IPS DF 19.7 (cell line): ENCODE data around the gene TMEM72.

Source experiments
- DNase-seq: peaks from one replicate; pipeline ENCODE4 v3.0.0-alpha.2; 2013; ENCODE audit warnings: low read depth, low spot score

Gene TMEM72

GRCh38 chr10:44955413-44956070 lies 44.4 kb downstream of the TMEM72 start:
- DNase-seq = no peak

- DNase-seq = no peak
These were observed 45.1 kb downstream of the TMEM72 start for GRCh38 chr10:44956226-44956625.

GRCh38 chr10:44956717-44957706 lies 45.9 kb downstream of the TMEM72 start:
- DNase-seq = no peak

- no peak for DNase-seq
These were observed 47.2 kb downstream of the TMEM72 start for GRCh38 chr10:44958196-44958897.

- DNase-seq = no peak
These were observed 47.7 kb downstream of the TMEM72 start for GRCh38 chr10:44958898-44959246.

- DNase-seq = no peak
These were observed 48.3 kb downstream of the TMEM72 start, which contains the start of gene RASSF4 for GRCh38 chr10:44959247-44960087. Gene RASSF4, plus strand, starts transcription at chr10:44959802. Its CDS starts 10,401 bp downstream, at chr10:44970203.

- DNase-seq = no peak
These were observed 48.9 kb downstream of the TMEM72 start for GRCh38 chr10:44960088-44960460.

GRCh38 chr10:44960482-44961229 lies 49.5 kb downstream of the TMEM72 start:
- no peak for DNase-seq

GRCh38 chr10:44961230-44961571 lies 50.1 kb downstream of the TMEM72 start:
- no peak for DNase-seq

- no peak for DNase-seq
These were observed 51.0 kb downstream of the TMEM72 start for GRCh38 chr10:44961931-44962750.

- no peak for DNase-seq
These were observed 52.0 kb downstream of the TMEM72 start for GRCh38 chr10:44962870-44963738.

GRCh38 chr10:44963772-44964633 lies 52.9 kb downstream of the TMEM72 start:
- no peak for DNase-seq

- DNase-seq = no peak
These were observed 54.0 kb downstream of the TMEM72 start for GRCh38 chr10:44965104-44965503.

GRCh38 chr10:44965651-44966097 lies 54.5 kb downstream of the TMEM72 start:
- no peak for DNase-seq

- no peak for DNase-seq
These were observed 55.1 kb downstream of the TMEM72 start for GRCh38 chr10:44966129-44966815.

GRCh38 chr10:44966816-44967509 lies 55.8 kb downstream of the TMEM72 start:
- DNase-seq = no peak

GRCh38 chr10:44967616-44968015 lies 56.5 kb downstream of the TMEM72 start:
- DNase-seq = no peak
